NCI-H1436 (cell line): ENCODE results near the gene ZNF132.
"Not testable (repeated sequence)": the region's sequence is repeated elsewhere in the genome, so short reads cannot be mapped to it uniquely, and the experiment has no call there.

Source experiments
- DNase-seq: peaks from one replicate; lab custom pipeline; 2025; lab: John Stamatoyannopoulos, UW

ZNF132 gene

GRCh38 chr19:58406818-58407657 is 32.9 kb downstream of the ZNF132 start:
- no peak for DNase-seq

- not testable (repeated sequence) for DNase-seq
Observed at GRCh38 chr19:58403920-58404478, 36.0 kb downstream of the ZNF132 start.

GRCh38 chr19:58401840-58402421 is 38.0 kb downstream of the ZNF132 start:
- DNase-seq, result no peak

GRCh38 chr19:58400916-58401839 is 38.8 kb downstream of the ZNF132 start:
- peak; percentile 100 for DNase-seq

- DNase-seq, result peak; percentile 87
Observed at GRCh38 chr19:58400316-58400915, 39.5 kb downstream of the ZNF132 start.

- no peak for DNase-seq
Observed at GRCh38 chr19:58399903-58400302, 40.0 kb downstream of the ZNF132 start.

GRCh38 chr19:58398545-58398944 is 41.4 kb downstream of the ZNF132 start:
- DNase-seq, result no peak

GRCh38 chr19:58398087-58398486 is 41.9 kb downstream of the ZNF132 start:
- no peak for DNase-seq

- no peak for DNase-seq
Observed at GRCh38 chr19:58397533-58398037, 42.4 kb downstream of the ZNF132 start.

- DNase-seq, result no peak
Observed at GRCh38 chr19:58396691-58397532, 43.0 kb downstream of the ZNF132 start.

GRCh38 chr19:58395979-58396627 is 43.9 kb downstream of the ZNF132 start:
- DNase-seq, result no peak

- no peak for DNase-seq
Observed at GRCh38 chr19:58395220-58395978, 44.6 kb downstream of the ZNF132 start, which contains the start of gene RNF225. Gene RNF225, plus strand, starts transcription at chr19:58395656. Its CDS starts 434 bp downstream, at chr19:58396090.

GRCh38 chr19:58394821-58395219 is 45.1 kb downstream of the ZNF132 start:
- DNase-seq, result no peak

- DNase-seq, result no peak
Observed at GRCh38 chr19:58393725-58394033, 46.3 kb downstream of the ZNF132 start.

- DNase-seq, result no peak
Observed at GRCh38 chr19:58392945-58393724, 46.8 kb downstream of the ZNF132 start.

GRCh38 chr19:58388175-58388526 is 51.8 kb downstream of the ZNF132 start:
- DNase-seq, result no peak

- DNase-seq, result no peak
Observed at GRCh38 chr19:58387338-58388174, 52.4 kb downstream of the ZNF132 start.
